HFF-Myc (cell line): ENCODE results near the gene SLC26A6.
A peak's percentile ranks its signal among the peaks of the same experiment; 100 is the strongest.

ENCODE experiments used
- DNase-seq: peaks from one replicate; pipeline ENCODE4 v3.0.0-alpha.2; 2011; ENCODE audit warnings: low read depth; ENCODE audit errors: extremely low read depth
- H3K4me3 ChIP-seq: replicated peaks from 2 replicates; pipeline ENCODE4 v1.5.1; 2011; ENCODE audit warnings: low read depth, mild to moderate bottlenecking, control low read depth, low read length
- TF ChIP-seq, protein P1 (sequence below): IDR thresholded peaks from 2 replicates; pipeline ENCODE4 v1.5.1; 2012; ENCODE audit warnings: mild to moderate bottlenecking, low read depth, low read length, control low read depth; ENCODE audit errors: missing control alignments

SLC26A6 gene

DNA sequence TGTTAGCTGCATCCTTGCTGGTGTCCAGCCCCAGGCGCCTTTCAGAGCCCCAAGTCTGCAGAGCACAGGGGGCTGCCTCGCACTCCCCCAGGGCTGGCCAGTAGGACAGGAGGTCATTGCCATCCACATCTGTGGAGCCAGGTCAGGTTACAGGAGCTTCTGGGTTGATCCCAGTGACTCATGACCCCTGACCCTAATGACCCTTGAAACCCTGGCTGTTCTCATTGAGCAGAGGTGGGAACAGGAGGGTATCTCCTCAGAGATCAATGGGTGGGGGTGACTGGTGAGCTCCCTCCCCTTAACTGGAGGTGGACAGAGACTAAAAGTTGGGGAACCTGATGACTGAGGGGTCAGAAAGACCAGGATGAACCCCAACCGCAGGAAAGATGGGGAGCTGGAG lies 6.1 kb upstream of the SLC26A6 start:
- TF ChIP-seq, protein P1, sequence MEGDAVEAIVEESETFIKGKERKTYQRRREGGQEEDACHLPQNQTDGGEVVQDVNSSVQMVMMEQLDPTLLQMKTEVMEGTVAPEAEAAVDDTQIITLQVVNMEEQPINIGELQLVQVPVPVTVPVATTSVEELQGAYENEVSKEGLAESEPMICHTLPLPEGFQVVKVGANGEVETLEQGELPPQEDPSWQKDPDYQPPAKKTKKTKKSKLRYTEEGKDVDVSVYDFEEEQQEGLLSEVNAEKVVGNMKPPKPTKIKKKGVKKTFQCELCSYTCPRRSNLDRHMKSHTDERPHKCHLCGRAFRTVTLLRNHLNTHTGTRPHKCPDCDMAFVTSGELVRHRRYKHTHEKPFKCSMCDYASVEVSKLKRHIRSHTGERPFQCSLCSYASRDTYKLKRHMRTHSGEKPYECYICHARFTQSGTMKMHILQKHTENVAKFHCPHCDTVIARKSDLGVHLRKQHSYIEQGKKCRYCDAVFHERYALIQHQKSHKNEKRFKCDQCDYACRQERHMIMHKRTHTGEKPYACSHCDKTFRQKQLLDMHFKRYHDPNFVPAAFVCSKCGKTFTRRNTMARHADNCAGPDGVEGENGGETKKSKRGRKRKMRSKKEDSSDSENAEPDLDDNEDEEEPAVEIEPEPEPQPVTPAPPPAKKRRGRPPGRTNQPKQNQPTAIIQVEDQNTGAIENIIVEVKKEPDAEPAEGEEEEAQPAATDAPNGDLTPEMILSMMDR: no peak
- no peak for DNase-seq
- H3K4me3 ChIP-seq: no peak overlapping the region

DNA sequence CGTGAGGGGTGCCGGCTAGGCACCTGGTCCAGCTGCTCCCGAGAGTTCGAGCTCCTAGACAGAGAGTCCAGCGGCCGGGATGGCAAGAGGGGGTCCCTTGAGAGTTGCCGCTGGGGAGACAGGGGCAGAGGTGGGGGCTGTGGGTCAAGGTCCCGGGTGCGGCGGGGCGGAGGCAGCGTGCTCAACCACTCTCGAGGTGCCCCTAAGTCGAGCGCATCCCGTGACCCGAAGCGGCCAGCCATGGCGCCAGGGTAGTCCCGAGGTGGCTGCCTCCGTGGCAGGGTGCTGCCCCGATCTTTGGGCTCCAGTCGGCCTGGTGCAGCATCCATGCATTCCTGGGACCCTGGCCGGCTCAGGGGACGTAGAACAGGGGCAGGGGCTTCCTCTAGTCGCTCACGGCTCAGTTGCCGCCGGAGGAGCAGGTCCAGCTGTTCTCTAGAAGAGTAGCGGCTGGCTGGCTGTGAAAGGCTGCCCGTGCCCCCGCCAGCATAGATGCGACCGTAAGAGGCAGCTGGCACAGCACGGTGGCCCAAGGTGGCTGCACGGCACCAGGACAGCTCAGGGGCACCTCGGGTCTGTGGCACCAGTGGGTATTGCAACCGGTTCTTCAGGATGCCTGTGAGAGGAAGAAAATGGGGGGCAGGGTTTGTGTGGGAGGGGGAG lies 4.8 kb upstream of the SLC26A6 start:
- H3K4me3 ChIP-seq: no peak overlapping the region
- TF ChIP-seq, protein P1: no peak
- DNase-seq: no peak

DNA sequence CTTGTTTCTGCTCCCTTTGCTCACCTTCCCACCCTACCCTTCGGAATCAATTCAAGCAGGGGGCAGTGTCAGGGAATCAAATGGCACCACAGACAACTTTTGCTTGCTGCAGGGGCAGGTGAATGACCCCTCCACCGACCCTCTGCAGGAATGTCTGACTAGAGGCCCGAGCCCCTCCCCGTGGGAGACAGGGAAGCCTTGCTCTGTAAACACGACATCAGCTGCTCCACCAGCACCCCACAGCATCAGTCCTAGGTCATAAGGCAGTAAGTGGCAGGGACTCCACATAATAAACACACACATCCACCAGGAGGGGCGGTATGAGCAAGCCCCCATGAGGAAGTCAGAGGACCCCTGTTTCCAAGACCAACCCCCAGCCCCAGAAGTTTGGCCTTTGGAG lies 2.0 kb upstream of the SLC26A6 start:
- no peak for DNase-seq
- TF ChIP-seq, protein P1: no peak

DNA sequence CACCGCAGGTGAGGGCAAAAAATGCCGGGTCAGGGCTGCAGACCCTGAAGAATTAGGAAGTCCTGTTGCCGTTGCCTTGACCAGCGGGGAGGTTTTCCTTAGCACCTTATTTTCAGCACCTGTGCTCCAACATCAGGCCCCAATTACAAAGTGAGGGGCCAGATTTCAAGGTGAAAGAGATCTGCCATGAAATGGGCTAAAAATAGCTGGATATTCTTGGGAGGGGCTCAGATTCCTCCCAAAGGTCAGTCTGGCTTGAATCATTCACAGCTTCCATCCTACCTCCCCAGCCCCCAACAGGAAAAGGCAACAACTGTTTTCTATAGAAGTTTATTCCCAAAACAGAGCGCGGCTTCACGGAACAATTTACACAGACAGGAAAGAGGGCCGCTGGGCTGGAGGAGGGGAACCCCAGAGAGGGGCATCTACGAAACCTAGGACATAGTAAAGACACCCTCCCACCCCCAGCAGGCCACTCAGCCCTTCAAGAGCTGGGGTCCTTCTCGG lies 941 bp upstream of the SLC26A6 start:
- TF ChIP-seq, protein P1: no peak
- H3K4me3 ChIP-seq: peak overlapping the region; percentile 91

More for the DNA sequence above, 2.0 kb upstream of the SLC26A6 start:
- no peak overlapping the region for H3K4me3 ChIP-seq

DNA sequence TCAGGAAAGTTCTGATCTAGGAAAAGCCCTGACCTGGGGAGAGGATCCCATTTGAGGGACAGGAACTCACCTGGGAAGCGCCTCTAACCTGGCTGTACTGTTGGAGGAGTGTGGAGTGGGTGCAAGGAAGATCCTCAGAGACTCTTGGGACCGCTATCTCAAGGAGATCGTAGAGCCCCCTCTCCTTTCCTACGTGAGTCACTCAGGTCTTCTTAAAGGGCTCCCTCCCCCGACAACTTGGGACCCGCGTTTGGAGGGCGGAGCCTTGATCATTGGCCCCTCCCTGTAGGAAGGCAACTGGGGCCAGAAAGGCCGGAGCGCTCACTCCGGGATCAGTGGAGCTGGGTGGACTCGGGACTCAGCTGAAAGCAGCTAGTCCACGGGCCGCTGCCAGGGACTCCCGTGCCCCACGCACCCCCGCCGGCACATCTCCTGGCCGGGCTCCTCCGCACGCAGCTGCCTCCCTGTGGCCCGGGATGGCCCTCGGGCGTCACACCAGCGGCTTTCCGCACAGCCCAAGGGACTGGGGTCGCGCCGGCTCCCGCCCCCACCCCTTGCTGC lies 520 bp downstream of the SLC26A6 start:
- H3K4me3 ChIP-seq: peak overlapping the region; percentile 91
- peak; percentile 29 for DNase-seq
- TF ChIP-seq, protein P1: no peak

More for the DNA sequence above, 941 bp upstream of the SLC26A6 start:
- DNase-seq: peak; percentile 12

DNA sequence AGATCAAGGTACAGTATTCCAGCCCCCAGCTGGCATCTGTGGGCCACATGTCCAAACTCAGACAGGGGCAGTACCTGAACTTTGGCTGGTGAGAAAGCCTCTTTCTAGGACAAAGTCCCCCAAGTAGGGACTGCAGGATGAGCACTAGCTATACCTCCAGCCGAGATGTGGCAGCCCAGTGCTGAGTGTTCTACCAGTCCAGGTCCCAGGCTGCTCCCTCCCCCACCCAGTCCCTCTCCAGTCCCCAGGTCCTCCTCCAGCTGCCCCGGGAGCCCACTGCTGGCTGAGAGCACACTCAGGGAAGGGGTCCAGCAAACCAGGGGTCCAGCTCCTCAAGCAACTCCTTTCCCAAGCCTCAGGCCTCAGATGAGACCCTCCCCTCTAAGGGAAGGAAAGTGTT lies 1.5 kb downstream of the SLC26A6 start:
- peak overlapping the region; percentile 91 for H3K4me3 ChIP-seq
- no peak for DNase-seq
- TF ChIP-seq, protein P1: no peak

DNA sequence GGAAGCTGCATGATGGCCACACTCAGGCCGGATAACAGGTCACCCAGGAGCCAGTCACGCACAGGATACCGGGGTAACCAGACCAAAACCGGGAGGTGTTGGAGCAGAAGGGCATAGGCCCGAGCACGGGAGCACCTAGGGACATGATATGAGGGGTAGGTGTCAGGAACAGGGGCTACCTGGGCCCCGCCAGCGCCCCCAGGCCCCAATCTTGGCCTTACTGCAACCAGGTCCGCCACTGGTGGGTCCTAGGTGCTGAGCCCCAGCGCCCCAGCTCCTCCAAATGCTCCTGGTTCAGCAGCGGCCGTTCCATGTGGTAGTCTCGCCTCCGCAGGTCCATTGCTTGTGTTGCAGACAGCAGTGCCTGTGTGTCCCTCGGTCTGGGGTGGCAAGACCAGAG lies 2.0 kb downstream of the SLC26A6 start:
- TF ChIP-seq, protein P1: no peak
- H3K4me3 ChIP-seq: no peak overlapping the region
- no peak for DNase-seq
